Measurements from ENCODE around the gene AGT. TPM values are rescaled to one million over a fixed set of nuclear protein-coding genes. Genes with fewer than 3 reads are reported as not detected.
A peak's percentile ranks its signal among the peaks of the same experiment; 100 is the strongest.

AGT gene
- total and polyA plus RNA-seq, 4 experiments from 2014 or later, result not detected

DNA sequence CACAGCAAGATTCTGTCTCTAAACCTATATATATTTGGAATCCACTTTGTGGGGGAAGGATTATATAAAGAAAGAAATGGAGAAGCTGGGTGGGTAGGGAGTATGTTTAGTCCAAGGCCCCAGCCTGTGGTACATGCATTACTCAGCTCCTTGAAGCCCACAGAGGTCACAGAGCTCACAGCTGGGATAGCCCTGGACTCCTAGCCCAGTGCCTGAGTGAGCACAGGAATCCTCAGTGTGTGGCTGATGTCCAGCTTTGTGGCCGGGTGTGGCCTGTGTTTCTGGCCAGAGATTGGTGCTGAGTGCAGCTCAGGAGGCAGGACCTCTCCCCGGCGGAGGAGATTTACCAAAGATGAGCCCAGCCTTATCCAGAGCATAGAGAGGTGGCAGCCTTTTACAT is 40.9 kb upstream of the AGT start:
- Mint-ChIP-seq H3K4me1 (peaks cover 0 to 11% (median 4%) of the 10 kb centered on the region in 4 donors), H3K9me3 (no peaks in the 10 kb centered on the region), H3K27ac (peak overlapping the region in 1 of 7 donors; percentile 60), H3K36me3 (no peaks in the 10 kb centered on the region), H3K27me3 (peaks cover 7 to 17% of the 10 kb centered on the region in 2 donors), H3K4me3 (no peak overlapping the region)
- ChIA-PET CTCF (ENCODE audit: partially characterized antibody) (no interaction called here), POLR2A (ENCODE audit: partially characterized antibody) (no interaction called here)
- Histone ChIP-seq H3K4me3 (ENCODE audit: low read length in 2 of 2) (no peak overlapping the region), H3K27me3 (ENCODE audit: insufficient read depth, low read length) (no peaks in the 10 kb centered on the region), H3K9me3 (ENCODE audit: control insufficient read depth in 1 of 2, low read length in 2 of 2) (no peaks in the 10 kb centered on the region), H3K4me1 (ENCODE audit: insufficient read depth, low read length) (no peaks in the 10 kb centered on the region), H3K36me3 (ENCODE audit: insufficient read depth, low read length) (no peaks in the 10 kb centered on the region), H3K27ac (ENCODE audit: low read depth, low read length) (no peak overlapping the region)
- no peak for DNase-seq
- intact Hi-C loops (cut with micrococcal nuclease), result no loop called here

DNA sequence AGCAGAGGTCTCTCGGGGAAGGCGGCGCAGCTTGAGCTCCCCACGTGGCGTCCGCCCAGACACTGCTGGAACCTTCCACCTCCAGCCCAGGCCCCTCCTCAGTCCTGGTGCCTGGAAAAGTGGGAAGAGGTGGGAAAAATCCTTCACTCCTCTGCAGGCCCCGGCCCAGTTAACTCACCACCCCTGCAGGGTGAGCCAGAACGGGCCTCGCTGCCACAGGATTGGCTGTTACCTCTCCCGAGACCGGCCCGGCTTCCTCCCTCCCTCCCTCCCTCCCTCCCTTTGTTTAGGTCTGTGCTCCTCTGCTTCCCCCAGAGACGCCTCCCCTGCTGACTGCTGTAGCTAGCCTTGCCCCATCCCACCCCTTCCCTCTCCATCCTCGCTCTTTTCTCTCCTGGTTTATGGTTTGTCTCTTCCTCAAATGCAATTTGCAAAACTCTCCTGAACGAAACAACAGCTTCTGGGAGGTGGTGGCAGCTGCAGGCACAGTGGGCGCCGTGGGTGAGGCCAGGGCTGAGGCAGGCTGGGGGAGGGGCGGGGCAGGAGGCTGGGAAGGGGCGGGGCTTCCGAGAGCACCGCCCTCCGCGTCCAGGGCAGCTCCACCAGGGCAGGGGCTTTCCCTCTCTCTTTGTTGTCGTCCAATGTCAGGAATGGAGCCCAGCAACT is 39.8 kb upstream of the AGT start:
- Histone ChIP-seq H3K27ac (ENCODE audit: low read depth, low read length) (no peak overlapping the region), H3K4me1 (ENCODE audit: insufficient read depth, low read length) (no peaks in the 10 kb centered on the region), H3K36me3 (ENCODE audit: insufficient read depth, low read length) (no peaks in the 10 kb centered on the region), H3K9me3 (ENCODE audit: control insufficient read depth in 1 of 2, low read length in 2 of 2) (no peaks in the 10 kb centered on the region), H3K27me3 (ENCODE audit: insufficient read depth, low read length) (no peaks in the 10 kb centered on the region), H3K4me3 (ENCODE audit: low read length in 2 of 2) (no peak overlapping the region)
- peak in 3 of 5 donors; percentile 25 to 37 (median 32) for DNase-seq
- no peaks in the 10 kb centered on the region for H3K9me3 Mint-ChIP-seq
- peaks cover 7 to 15% of the 10 kb centered on the region in 2 donors for H3K27me3 Mint-ChIP-seq
- intact Hi-C loops (cut with micrococcal nuclease), result no loop called here
- H3K27ac Mint-ChIP-seq, result peak overlapping the region in 1 of 7 donors; percentile 37
- H3K36me3 Mint-ChIP-seq, result no peaks in the 10 kb centered on the region
- peak overlapping the region in 6 of 8 donors; percentile 32 to 88 (median 68) for H3K4me3 Mint-ChIP-seq
- CTCF ChIA-PET (ENCODE audit: partially characterized antibody), result no interaction called here
- POLR2A ChIA-PET (ENCODE audit: partially characterized antibody), result no interaction called here
- H3K4me1 Mint-ChIP-seq, result peaks cover 0 to 11% (median 4%) of the 10 kb centered on the region in 4 donors

DNA sequence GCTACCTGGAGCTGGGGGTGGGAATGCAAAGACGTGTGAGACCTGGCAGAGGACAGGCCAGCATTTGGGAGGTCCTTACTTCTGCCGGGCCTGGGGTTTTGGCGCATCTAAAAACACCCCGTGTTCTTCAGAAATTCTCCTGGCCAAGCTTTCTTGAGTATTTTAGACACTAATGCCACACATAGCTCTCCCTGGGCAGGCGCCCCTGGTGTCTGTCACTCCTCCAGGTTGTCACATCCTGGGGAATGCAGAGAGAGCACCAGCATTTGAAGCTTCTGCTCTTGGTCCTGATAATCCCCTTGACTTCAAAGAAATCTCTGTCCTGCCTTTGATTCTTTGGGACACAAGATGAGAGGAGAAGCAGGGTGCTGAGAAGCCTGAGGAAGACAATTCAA is 39.3 kb upstream of the AGT start:
- no peaks in the 10 kb centered on the region for H3K9me3 ChIP-seq (ENCODE audit: control insufficient read depth in 1 of 2, low read length in 2 of 2)
- Mint-ChIP-seq H3K27me3 (peaks cover 7 to 16% of the 10 kb centered on the region in 2 donors), H3K36me3 (no peaks in the 10 kb centered on the region), H3K9me3 (no peaks in the 10 kb centered on the region), H3K4me1 (peaks cover 0 to 11% (median 4%) of the 10 kb centered on the region in 4 donors), H3K4me3 (peak overlapping the region in 4 of 8 donors; percentile 21 to 88 (median 52)), H3K27ac (peak overlapping the region in 1 of 7 donors; percentile 37)
- H3K27me3 ChIP-seq (ENCODE audit: insufficient read depth, low read length), result no peaks in the 10 kb centered on the region
- POLR2A ChIA-PET (ENCODE audit: partially characterized antibody), result no interaction called here
- H3K4me3 ChIP-seq (ENCODE audit: low read length in 2 of 2), result no peak overlapping the region
- CTCF ChIA-PET (ENCODE audit: partially characterized antibody), result no interaction called here
- no peak for DNase-seq
- H3K4me1 ChIP-seq (ENCODE audit: insufficient read depth, low read length), result no peaks in the 10 kb centered on the region
- no peaks in the 10 kb centered on the region for H3K36me3 ChIP-seq (ENCODE audit: insufficient read depth, low read length)
- intact Hi-C loops (cut with micrococcal nuclease), result no loop called here
- H3K27ac ChIP-seq (ENCODE audit: low read depth, low read length), result no peak overlapping the region

DNA sequence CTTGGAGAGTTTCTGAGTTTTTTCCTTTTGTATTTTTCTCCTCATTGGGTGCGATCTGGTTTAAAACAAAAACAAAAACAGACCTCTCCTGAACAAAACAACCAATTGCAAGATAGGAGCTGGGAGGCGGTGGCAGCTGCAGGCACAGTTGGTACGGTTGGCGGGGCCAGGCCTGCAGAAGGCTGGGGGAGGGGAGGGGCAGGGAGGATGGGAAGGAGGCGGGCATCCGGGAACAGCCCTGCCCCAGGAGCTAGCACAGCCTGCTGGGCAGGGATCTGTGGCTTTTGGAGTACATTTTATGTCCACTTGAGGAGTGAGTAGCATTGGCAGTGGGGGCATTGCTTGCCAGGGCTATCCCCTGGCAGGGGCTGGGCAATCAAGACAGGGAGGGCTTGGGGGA is 38.5 kb upstream of the AGT start:
- no peaks in the 10 kb centered on the region for H3K36me3 Mint-ChIP-seq
- intact Hi-C loops (cut with micrococcal nuclease), result no loop called here
- H3K9me3 Mint-ChIP-seq, result no peaks in the 10 kb centered on the region
- no peak for DNase-seq
- ChIA-PET POLR2A (ENCODE audit: partially characterized antibody) (no interaction called here), CTCF (ENCODE audit: partially characterized antibody) (no interaction called here)
- Histone ChIP-seq H3K9me3 (ENCODE audit: control insufficient read depth in 1 of 2, low read length in 2 of 2) (no peaks in the 10 kb centered on the region), H3K27me3 (ENCODE audit: insufficient read depth, low read length) (no peaks in the 10 kb centered on the region), H3K27ac (ENCODE audit: low read depth, low read length) (no peak overlapping the region), H3K4me3 (ENCODE audit: low read length in 2 of 2) (no peak overlapping the region), H3K4me1 (ENCODE audit: insufficient read depth, low read length) (no peaks in the 10 kb centered on the region), H3K36me3 (ENCODE audit: insufficient read depth, low read length) (no peaks in the 10 kb centered on the region)
- peaks cover 0 to 11% (median 4%) of the 10 kb centered on the region in 4 donors for H3K4me1 Mint-ChIP-seq
- peaks cover 7 to 16% of the 10 kb centered on the region in 2 donors for H3K27me3 Mint-ChIP-seq
- H3K27ac Mint-ChIP-seq, result no peak overlapping the region
- H3K4me3 Mint-ChIP-seq, result peak overlapping the region in 1 of 8 donors; percentile 35

DNA sequence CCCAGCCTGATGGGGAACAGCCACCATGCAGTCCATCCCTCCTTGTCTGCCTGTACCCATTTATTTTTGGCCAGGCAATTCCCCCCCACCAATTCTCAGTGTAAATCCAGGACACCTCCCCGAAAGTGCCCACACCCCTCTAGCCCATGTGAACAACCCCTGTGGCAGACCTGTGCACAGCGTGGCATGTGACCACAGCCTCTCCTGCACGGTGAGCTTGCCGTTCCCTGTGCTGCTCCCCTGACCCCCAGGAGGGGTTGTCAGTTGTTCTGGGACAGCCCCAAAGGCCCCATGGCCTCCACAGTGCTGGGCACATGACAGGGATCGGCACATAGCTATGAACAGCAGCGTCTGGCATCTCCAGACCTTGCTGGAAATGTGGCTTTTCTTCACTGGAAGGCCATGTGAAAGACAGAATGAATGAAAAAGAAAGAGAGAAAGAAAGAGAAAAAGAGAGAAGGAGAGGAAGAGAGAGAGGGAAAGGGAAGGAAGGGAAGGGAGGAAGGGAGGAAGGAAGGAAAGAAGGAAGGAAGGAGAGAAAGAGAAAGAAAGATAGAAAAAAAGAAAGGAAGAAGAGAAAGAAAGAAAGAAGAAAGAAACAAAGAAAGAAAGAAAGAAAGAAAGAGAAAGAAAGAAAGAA is 37.2 kb upstream of the AGT start:
- DNase-seq, result no peak
- Mint-ChIP-seq H3K9me3 (no peaks in the 10 kb centered on the region), H3K4me3 (no peak overlapping the region), H3K27me3 (peaks cover 8 to 16% of the 10 kb centered on the region in 2 donors), H3K36me3 (no peaks in the 10 kb centered on the region), H3K4me1 (peaks cover 0 to 11% (median 4%) of the 10 kb centered on the region in 4 donors), H3K27ac (no peak overlapping the region)
- Histone ChIP-seq H3K36me3 (ENCODE audit: insufficient read depth, low read length) (no peaks in the 10 kb centered on the region), H3K27me3 (ENCODE audit: insufficient read depth, low read length) (no peaks in the 10 kb centered on the region), H3K27ac (ENCODE audit: low read depth, low read length) (no peak overlapping the region), H3K9me3 (ENCODE audit: control insufficient read depth in 1 of 2, low read length in 2 of 2) (no peaks in the 10 kb centered on the region), H3K4me3 (ENCODE audit: low read length in 2 of 2) (no peak overlapping the region), H3K4me1 (ENCODE audit: insufficient read depth, low read length) (no peaks in the 10 kb centered on the region)
- ChIA-PET POLR2A (ENCODE audit: partially characterized antibody) (no interaction called here), CTCF (ENCODE audit: partially characterized antibody) (no interaction called here)
- intact Hi-C loops (cut with micrococcal nuclease), result no loop called here

DNA sequence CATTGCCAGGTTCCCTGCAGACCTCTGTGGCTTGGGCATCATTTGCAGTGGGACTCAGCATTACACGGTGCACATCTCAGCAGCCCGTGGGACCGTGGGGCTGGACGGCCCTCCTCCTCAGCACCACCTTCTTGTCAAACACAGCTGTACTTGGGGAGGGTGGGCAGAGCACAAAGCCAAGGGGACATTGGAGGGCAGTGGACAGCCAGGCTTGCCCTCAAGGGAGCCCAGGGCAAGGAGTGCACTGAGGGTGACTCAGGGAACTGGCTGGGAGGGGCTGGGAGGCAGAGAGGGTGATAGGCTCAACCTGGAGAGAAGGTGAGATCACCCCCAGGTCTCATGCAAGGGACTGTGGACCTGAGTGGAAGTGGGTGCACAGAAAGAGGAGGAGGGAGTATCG is 36.7 kb upstream of the AGT start:
- Histone ChIP-seq H3K4me1 (ENCODE audit: insufficient read depth, low read length) (no peaks in the 10 kb centered on the region), H3K9me3 (ENCODE audit: control insufficient read depth in 1 of 2, low read length in 2 of 2) (no peaks in the 10 kb centered on the region), H3K27ac (ENCODE audit: low read depth, low read length) (no peak overlapping the region), H3K27me3 (ENCODE audit: insufficient read depth, low read length) (no peaks in the 10 kb centered on the region), H3K4me3 (ENCODE audit: low read length in 2 of 2) (no peak overlapping the region), H3K36me3 (ENCODE audit: insufficient read depth, low read length) (no peaks in the 10 kb centered on the region)
- Mint-ChIP-seq H3K27ac (peak overlapping the region in 1 of 7 donors; percentile 10), H3K36me3 (no peaks in the 10 kb centered on the region), H3K4me3 (no peak overlapping the region), H3K9me3 (no peaks in the 10 kb centered on the region), H3K4me1 (peaks cover 0 to 11% (median 4%) of the 10 kb centered on the region in 4 donors), H3K27me3 (peaks cover 8 to 13% of the 10 kb centered on the region in 2 donors)
- ChIA-PET POLR2A (ENCODE audit: partially characterized antibody) (no interaction called here), CTCF (ENCODE audit: partially characterized antibody) (no interaction called here)
- intact Hi-C loops (cut with micrococcal nuclease), result no loop called here
- no peak for DNase-seq

DNA sequence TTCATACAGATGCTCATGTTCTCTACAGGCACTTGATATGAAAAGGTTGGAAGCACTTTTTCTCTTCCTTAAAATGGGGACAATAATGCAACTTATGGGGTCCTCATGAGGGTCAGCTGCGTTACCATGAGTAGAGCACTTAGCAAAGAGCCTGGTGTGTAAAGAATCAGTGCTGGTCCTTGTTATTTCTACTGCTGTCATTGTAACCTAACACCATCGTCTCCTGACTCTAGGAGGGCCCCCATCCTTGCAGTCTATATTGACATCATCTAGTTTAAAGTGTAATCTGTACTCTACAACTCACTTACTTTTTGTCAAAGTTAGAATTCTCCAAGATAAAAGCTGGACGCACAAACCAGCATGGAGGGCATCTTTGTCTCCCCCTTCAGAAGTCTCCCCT is 35.7 kb upstream of the AGT start:
- H3K27me3 Mint-ChIP-seq, result peaks cover 7 to 8% of the 10 kb centered on the region in 2 donors
- CTCF ChIA-PET (ENCODE audit: partially characterized antibody), result no interaction called here
- Histone ChIP-seq H3K4me3 (ENCODE audit: low read length in 2 of 2) (no peak overlapping the region), H3K27me3 (ENCODE audit: insufficient read depth, low read length) (no peaks in the 10 kb centered on the region), H3K9me3 (ENCODE audit: control insufficient read depth in 1 of 2, low read length in 2 of 2) (no peaks in the 10 kb centered on the region), H3K36me3 (ENCODE audit: insufficient read depth, low read length) (no peaks in the 10 kb centered on the region), H3K27ac (ENCODE audit: low read depth, low read length) (no peak overlapping the region), H3K4me1 (ENCODE audit: insufficient read depth, low read length) (no peaks in the 10 kb centered on the region)
- no peak for DNase-seq
- POLR2A ChIA-PET (ENCODE audit: partially characterized antibody), result no interaction called here
- peaks cover 0 to 11% (median 4%) of the 10 kb centered on the region in 4 donors for H3K4me1 Mint-ChIP-seq
- H3K36me3 Mint-ChIP-seq, result no peaks in the 10 kb centered on the region
- intact Hi-C loops (cut with micrococcal nuclease), result no loop called here
- H3K4me3 Mint-ChIP-seq, result no peak overlapping the region
- H3K27ac Mint-ChIP-seq, result no peak overlapping the region
- H3K9me3 Mint-ChIP-seq, result no peaks in the 10 kb centered on the region

Measured in CD4-positive, alpha-beta memory T cell (primary cell).